Dendritic cell treated with granulocyte-macrophage colony-stimulating factor and Interleukin-4, amounts not matched to agents 40 ng/mL and 50 ng/mL, for 4 days (primary cell): Measurements from ENCODE around the gene RNF130.

Experiments
- H3K27ac Mint-ChIP-seq: one replicate; pipeline ENCODE4 v1.8.0; 2022; ENCODE audit warnings: mild to moderate bottlenecking, mixed read lengths
- H3K27me3 Mint-ChIP-seq: one replicate; pipeline ENCODE4 v1.8.0; 2022; ENCODE audit warnings: mild to moderate bottlenecking, mixed read lengths
- H3K36me3 Mint-ChIP-seq: one replicate; pipeline ENCODE4 v1.8.0; 2022; ENCODE audit warnings: low read depth, mixed read lengths
- H3K4me1 Mint-ChIP-seq: one replicate; pipeline ENCODE4 v1.8.0; 2022; ENCODE audit warnings: low read depth, mixed read lengths
- H3K4me3 Mint-ChIP-seq: one replicate; pipeline ENCODE4 v1.8.0; 2022; ENCODE audit warnings: mild to moderate bottlenecking, moderate library complexity, mixed read lengths
- H3K9me3 Mint-ChIP-seq: one replicate; pipeline ENCODE4 v1.8.0; 2022; ENCODE audit warnings: mixed read lengths
- intact Hi-C: fragments of 100-400 bp; cut with micrococcal nuclease; formaldehyde crosslinking; loops from one replicate; pipeline ENCODE4 v1.15.0; 2022

Gene RNF130

DNA sequence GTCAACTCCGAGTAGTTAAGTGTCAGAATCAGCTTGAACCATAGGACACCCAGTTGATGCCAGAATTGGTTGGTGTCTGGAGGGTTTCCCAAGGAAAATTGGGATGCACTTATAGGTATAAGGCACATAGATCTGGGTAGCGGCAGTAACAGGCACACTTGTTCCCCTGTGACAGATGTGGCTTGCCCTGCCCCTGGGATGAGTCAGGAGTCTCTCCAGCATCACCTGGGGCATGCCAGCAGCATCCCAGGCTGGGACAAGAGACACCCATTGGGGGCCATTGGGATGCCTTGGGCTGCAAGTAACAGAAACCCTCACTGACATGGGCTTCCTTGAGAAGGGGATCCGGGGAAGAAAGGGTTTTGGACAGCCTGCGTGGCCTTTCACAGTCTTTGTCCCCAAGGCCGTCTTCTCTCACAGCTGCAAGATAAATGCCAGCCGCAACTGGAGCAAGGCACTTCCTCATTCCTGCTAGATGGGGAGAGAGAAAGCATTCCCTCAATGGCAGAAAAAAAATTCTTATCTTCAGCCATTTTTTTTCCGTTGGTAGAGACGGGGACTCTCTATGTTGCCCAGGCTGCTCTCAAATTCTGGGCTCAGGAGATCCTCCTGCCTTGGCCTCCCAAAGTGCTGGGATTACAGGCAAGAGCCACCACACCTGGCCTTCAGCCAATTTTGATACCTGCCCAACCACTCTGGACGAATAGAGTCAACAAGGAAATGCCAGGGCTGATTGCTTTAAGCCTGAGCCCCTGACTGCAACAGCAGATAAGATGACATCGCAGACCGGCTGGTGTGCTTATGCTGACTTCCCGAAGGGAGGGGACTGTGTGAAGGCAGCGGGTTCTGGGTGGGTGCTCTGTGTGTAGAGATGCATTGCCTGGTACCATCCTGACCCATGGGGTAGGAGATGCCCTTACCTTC lies 13.3 kb upstream of the RNF130 start:
- Mint-ChIP-seq H3K9me3 (no peaks in the 10 kb centered on the region), H3K4me1 (peaks cover 30% of the 10 kb centered on the region), H3K27ac (no peak overlapping the region), H3K4me3 (no peak overlapping the region), H3K36me3 (no peaks in the 10 kb centered on the region), H3K27me3 (peaks cover 26% of the 10 kb centered on the region)
- intact Hi-C loops: no loop called here

DNA sequence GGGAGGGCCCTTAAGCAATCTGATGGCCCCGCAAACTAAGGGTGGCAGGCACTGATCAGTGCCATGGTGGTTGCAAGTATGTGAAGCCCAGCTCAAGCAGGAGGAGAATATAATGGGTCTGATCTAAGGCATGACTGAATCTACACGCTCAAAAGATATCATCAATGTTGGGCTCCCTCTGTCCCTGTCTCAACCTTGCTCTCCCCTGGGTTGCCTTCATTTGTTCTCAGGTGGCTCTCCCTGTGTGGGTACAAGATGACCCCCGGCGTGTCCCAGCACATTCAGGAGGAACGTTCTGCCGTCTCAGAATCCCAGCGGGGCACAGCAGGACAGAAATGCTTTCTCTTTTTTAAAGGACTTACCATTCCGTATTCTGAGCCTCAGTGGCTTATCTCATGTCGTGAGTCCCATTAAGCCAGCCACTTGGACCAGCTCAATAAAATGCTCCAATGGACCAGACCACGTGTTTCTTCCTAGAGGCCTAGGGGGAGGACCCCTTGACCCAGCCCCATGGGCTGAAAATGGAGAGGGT lies 12.0 kb upstream of the RNF130 start:
- Mint-ChIP-seq H3K4me3 (no peak overlapping the region), H3K36me3 (no peaks in the 10 kb centered on the region), H3K4me1 (peaks cover 39% of the 10 kb centered on the region), H3K27me3 (peaks cover 37% of the 10 kb centered on the region), H3K9me3 (no peaks in the 10 kb centered on the region), H3K27ac (no peak overlapping the region)
- intact Hi-C loops: no loop called here

DNA sequence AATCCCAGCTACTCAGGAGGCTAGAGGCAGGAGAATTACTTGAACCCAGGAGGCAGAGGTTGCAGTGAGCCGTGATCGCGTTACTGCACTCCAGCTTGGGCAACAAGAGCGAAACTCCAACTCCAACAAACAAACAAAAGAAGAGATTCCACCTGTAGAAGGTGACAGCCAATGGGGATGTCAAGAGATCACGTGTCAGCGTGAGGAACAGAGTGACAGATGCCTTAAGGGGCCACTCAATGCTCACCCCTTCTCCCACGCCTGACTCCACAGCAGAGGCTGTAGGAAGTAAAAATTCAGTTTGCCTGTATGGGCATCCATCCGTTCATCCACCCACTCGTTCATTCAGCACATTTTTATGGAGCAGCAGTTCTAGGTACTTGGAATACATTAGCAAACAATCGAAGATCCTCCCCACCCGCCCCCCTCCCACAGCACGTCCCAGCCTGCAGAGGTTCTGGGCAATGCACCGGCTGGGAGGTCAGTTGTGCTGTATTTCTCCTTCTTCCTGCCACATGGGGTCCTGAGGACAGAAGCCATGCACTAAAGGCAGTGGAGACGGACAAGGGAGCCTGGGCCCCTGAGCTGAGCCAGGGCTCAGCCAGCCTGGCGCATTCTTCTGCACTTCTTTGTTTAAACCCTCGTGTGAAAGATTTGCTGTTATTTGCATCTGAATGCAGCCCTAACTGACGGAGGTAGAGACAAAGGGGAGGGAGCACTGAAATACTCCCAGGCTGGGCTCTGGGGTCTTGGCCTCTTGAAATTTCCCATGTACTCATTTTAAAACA lies 11.3 kb upstream of the RNF130 start:
- Mint-ChIP-seq H3K9me3 (no peaks in the 10 kb centered on the region), H3K27ac (no peak overlapping the region), H3K27me3 (peaks cover 37% of the 10 kb centered on the region), H3K36me3 (no peaks in the 10 kb centered on the region), H3K4me3 (no peak overlapping the region), H3K4me1 (peaks cover 39% of the 10 kb centered on the region)
- intact Hi-C loops: no loop called here

DNA sequence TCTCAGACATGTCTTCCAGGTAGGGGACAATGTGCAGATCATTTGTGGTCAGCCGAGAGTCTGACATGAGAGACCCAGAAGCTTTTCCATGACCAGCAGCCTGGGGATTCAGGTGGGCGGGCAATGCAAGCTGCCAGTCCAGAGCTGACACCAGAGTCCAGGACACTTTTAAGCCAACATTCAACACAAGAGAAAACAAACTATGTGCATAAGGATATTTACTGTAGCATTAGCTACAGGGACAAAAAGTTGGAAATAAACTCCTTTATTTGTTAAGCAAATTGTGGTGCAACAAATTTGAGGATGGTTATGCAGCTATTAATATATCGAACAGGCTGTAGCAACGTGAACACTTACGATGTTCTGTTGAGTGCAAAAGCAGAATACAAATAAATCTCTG lies 9.9 kb upstream of the RNF130 start:
- peaks cover 32% of the 10 kb centered on the region for H3K4me1 Mint-ChIP-seq
- intact Hi-C loops: no loop called here
- H3K36me3 Mint-ChIP-seq: no peaks in the 10 kb centered on the region
- H3K9me3 Mint-ChIP-seq: no peaks in the 10 kb centered on the region
- H3K27me3 Mint-ChIP-seq: peaks cover 37% of the 10 kb centered on the region
- no peak overlapping the region for H3K27ac Mint-ChIP-seq
- H3K4me3 Mint-ChIP-seq: no peak overlapping the region

DNA sequence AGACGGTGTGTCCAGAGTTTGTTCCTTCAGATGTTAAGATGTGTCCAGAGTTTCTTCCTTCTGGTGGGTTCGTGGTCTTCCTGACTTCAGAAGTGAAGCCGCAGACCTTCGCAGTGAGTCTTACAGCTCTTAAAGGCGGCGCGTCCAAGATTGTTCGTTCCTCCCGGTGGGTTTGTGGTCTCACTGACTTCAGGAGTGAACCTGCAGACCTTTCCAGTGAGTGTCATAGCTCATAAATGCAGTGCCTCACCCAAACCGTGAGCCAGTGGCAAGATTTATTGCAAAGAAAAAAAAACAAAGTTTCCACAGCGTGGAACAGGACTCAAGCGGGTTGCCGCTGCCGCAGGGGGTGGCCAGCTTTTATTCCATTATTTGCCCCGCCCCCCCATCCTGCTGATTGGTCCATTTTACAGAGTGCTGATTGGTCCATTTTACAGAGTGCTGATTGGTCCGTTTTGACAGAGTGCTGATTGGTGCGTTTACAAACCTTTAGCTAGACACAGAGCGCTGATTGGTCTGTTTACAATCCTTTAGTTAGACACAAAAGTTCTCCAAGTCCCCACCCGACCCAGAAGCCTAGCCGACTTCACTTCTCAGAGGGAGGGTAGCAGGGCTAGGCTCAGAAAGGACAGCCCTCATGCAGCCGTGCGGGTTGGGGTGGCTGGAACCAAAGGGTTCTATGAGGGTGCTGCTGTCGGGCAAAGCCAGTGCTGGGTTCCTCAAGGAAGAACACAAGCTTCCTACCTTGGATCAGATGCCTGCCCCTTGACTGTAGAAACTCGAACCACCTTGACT lies 9.1 kb upstream of the RNF130 start:
- Mint-ChIP-seq H3K4me3 (peak overlapping the region; percentile 52), H3K27ac (no peak overlapping the region), H3K27me3 (peaks cover 38% of the 10 kb centered on the region), H3K4me1 (peaks cover 29% of the 10 kb centered on the region), H3K36me3 (no peaks in the 10 kb centered on the region), H3K9me3 (no peaks in the 10 kb centered on the region)
- intact Hi-C loops: no loop called here

DNA sequence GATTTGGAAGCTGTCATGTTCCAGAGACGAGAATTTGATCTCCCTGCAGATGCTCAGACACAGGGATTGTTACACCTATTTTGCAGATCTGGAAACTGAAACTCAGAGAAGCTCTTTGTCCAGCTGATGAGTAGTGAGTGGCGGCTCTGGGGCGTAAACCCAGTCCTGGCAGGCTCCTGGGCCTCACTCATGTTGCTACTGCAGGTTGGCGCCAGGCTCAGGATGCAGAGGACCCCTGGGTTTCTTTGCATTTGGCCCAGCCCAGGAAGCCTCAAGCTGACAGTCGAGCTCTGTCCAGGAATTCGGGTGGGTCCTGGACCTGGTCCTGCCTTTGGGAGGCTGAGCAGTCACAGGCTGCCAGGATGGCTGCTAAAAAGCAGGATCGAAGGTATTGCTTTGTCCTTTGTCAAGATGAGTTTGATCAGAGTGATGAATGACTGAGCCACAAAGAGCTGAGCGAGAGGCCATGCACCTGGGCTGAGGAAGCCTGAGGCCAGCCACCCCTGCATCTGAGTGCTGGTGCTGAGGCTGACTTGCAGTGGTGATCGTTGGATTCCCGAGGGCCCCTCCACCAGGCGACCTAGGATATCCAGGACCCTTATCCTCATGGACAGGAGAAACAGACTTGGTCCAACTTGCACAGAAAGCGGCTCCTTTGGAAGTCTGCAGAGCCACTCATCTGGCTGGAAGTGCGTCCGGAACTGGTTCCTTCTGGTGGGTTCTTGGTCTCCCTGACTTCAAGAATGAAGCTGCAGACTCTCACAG lies 8.3 kb upstream of the RNF130 start:
- intact Hi-C loops: loop anchor here (10.0 kb wide), 1 partner anchor 165 kb away; no protein-coding TSS in a partner anchor
- Mint-ChIP-seq H3K4me1 (peaks cover 23% of the 10 kb centered on the region), H3K27me3 (peaks cover 39% of the 10 kb centered on the region), H3K27ac (no peak overlapping the region), H3K9me3 (no peaks in the 10 kb centered on the region), H3K4me3 (peak overlapping the region; percentile 52), H3K36me3 (no peaks in the 10 kb centered on the region)

DNA sequence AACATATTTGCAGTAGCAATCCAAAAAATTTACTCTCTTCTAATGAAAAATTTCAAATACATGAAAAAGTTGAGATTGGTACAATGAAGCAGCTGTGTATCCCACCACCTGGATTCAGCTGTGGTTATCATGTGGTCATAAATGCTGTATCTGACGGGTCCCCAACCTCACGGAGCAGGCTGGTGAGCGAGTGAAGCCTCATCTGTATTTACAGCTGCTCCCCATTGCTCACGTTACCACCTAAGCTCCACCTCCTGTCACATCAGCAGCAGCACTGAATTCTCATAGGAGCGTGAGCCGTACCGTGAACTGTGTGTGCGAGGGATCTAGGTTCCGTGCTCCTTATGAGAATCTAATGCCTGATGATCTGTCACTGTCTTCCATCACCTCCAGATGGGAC lies 6.8 kb upstream of the RNF130 start:
- Mint-ChIP-seq H3K36me3 (no peaks in the 10 kb centered on the region), H3K27ac (no peak overlapping the region), H3K4me3 (no peak overlapping the region), H3K27me3 (peaks cover 38% of the 10 kb centered on the region), H3K4me1 (peaks cover 18% of the 10 kb centered on the region), H3K9me3 (no peaks in the 10 kb centered on the region)
- intact Hi-C loops: loop anchor here (10.0 kb wide), 1 partner anchor 164 kb away; no protein-coding TSS in a partner anchor

DNA sequence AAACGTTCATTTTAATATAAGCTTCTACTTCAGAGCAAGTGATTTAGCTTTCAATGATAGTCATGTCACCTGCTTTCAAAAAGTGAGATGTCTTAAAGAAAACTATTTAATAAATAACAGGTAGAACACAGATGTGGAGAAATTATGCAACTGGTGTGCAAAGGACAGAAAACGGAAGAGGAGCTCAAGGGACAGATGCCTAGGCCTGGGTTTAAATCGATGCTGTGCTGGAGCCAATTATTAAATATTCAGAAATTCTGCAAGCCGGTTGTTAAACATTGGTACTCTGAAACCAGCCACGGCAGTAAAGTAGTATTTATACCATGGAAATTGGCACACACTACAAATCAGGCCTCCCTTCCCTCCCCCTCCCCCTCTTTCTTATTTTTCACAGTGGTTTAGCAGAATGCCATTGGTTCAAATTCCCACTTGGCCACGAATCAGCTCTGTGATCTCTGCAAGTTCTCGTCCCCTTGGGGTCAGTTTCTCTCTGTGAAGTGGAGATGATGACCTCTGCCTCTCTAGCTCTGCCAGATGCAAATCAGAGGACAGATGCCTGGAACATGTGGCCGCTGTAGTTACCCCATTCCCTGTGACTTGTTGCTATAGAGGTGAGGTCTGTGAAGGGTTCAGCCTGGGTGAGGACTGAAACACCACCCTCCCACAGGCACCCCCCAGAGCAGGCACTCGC lies 6.2 kb upstream of the RNF130 start:
- no peak overlapping the region for H3K27ac Mint-ChIP-seq
- H3K27me3 Mint-ChIP-seq: peaks cover 38% of the 10 kb centered on the region
- no peaks in the 10 kb centered on the region for H3K36me3 Mint-ChIP-seq
- H3K4me3 Mint-ChIP-seq: no peak overlapping the region
- peaks cover 21% of the 10 kb centered on the region for H3K4me1 Mint-ChIP-seq
- intact Hi-C loops: loop anchor here (10.0 kb wide), 1 partner anchor 163 kb away; no protein-coding TSS in a partner anchor
- H3K9me3 Mint-ChIP-seq: no peaks in the 10 kb centered on the region

DNA sequence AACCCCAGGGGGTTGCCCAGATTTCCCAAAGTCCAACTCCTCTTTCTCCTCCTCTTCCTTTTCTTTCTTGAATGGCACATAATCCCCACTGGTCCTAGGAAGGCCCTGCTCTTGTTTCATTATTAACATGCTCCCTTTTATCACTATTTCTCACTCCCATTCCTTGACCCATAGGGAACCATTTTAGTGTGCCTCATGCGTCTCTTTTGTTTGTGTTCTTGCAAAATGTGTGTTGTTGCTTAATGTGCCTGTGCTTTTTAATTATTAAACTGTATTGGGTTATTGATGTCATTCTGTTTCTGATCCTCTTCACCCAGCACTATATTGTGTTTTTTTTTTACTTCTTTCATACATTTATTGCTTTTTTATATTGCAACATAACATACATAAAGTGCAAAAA lies 4.1 kb upstream of the RNF130 start:
- intact Hi-C loops: loop anchor here (10.0 kb wide), 1 partner anchor 161 kb away; no protein-coding TSS in a partner anchor
- H3K36me3 Mint-ChIP-seq: peaks cover 6% of the 10 kb centered on the region
- no peak overlapping the region for H3K4me3 Mint-ChIP-seq
- H3K4me1 Mint-ChIP-seq: peaks cover 30% of the 10 kb centered on the region
- H3K9me3 Mint-ChIP-seq: no peaks in the 10 kb centered on the region
- H3K27me3 Mint-ChIP-seq: peaks cover 23% of the 10 kb centered on the region
- H3K27ac Mint-ChIP-seq: no peak overlapping the region

DNA sequence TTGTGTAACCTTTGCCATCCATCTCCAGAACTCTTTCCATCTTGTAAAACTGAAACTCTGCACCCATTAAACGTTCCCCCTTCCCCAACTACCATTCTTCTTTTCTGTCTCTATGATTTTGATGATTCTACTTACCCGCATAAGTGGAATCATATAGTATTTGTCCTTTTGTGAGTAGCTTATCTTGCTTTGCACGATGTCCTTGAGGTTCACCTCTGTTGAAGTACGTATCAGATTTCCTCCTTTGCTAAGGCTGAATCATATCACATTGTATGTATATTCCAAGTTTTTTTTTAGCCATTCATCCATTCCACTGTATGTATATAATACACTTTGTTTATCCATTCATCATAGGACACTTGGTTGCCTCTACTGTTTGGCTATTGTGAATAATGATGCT lies 2.9 kb upstream of the RNF130 start:
- H3K4me1 Mint-ChIP-seq: peaks cover 25% of the 10 kb centered on the region
- peaks cover 8% of the 10 kb centered on the region for H3K36me3 Mint-ChIP-seq
- no peak overlapping the region for H3K4me3 Mint-ChIP-seq
- H3K27ac Mint-ChIP-seq: no peak overlapping the region
- intact Hi-C loops: loop anchor here (5.0 to 10.0 kb wide), 3 partner anchors 160 to 522 kb away; partner anchors contain the start of genes MGAT4B and RUFY1
- no peaks in the 10 kb centered on the region for H3K9me3 Mint-ChIP-seq
- peaks cover 10% of the 10 kb centered on the region for H3K27me3 Mint-ChIP-seq

DNA sequence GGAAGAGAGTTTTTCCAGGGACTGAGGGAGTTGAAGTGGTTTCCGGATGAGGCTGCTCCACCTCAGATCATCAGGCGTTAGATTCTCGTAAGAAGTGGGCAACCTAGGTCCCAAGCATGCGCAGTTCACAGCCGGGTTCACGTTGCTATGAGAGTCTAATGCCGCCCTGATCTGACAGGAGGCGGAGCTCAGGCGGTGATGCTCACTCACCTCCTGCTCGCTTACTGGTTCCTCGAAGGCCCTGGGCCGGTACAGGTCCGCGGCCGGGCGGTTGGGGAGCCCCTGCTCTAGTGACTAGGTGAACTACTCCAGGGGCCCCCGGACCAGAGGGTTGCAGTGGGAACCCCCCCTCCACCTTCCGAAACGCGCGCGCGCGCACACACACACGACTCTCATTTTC lies 997 bp upstream of the RNF130 start:
- intact Hi-C loops: loop anchor here (5.0 to 10.0 kb wide), 3 partner anchors 158 to 520 kb away; partner anchors contain the start of genes MGAT4B and RUFY1

DNA sequence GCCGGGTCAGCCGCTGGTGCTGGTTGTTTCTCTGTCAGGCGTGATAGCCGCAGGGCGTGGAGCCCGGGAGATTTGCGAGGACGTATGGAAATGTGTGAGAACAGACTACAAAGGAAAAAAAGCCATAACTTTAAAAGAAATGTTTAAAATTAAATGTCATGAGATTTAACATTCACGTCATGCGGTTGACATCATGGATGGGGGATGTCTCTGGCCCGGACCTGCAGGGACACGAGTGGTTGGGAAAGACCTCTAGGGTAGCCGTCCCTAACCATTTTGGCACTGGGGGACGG lies 643 bp upstream of the RNF130 start:
- intact Hi-C loops: loop anchor here (5.0 to 10.0 kb wide), 3 partner anchors 157 to 520 kb away; partner anchors contain the start of genes MGAT4B and RUFY1
- Mint-ChIP-seq H3K4me1 (peaks cover 33% of the 10 kb centered on the region), H3K4me3 (peak overlapping the region; percentile 81), H3K27ac (peak overlapping the region; percentile 96), H3K9me3 (no peaks in the 10 kb centered on the region), H3K27me3 (peaks cover 3% of the 10 kb centered on the region), H3K36me3 (peaks cover 12% of the 10 kb centered on the region)

More for the DNA sequence above, 997 bp upstream of the RNF130 start:
- Mint-ChIP-seq H3K4me3 (no peak overlapping the region), H3K27me3 (peaks cover 3% of the 10 kb centered on the region), H3K27ac (peak overlapping the region; percentile 96), H3K4me1 (peaks cover 29% of the 10 kb centered on the region), H3K9me3 (no peaks in the 10 kb centered on the region), H3K36me3 (peaks cover 8% of the 10 kb centered on the region)
